IMR-90 (cell line): Measurements from ENCODE around the gene MYBL2. TPM values are rescaled to one million over a fixed set of nuclear protein-coding genes. Genes with fewer than 3 reads are reported as not detected.

ENCODE experiments used
- ATAC-seq: fragments of 200-7000 bp; cut with Tn5 transposase; 2 replicates; pipeline ENCODE4 v1.9.1; 2020; ENCODE audit warnings: low read depth, mild to moderate bottlenecking, moderate library complexity
- BruUV-seq: library from RNA; stranded (reverse); fragments of 400-500 nt; replicated peaks from 2 replicates; lab custom pipeline; 2021; lab: Mats Ljungman, UMichigan
- CTCF ChIA-PET: fragments of 300-600 bp; formaldehyde crosslinking; extraction: SDS; loops from one replicate; lab custom pipeline; 2021; ENCODE audit warnings: antibody characterized with exemption; lab: Yijun Ruan, JAX
- POLR2A ChIA-PET: fragments of 300-600 bp; sonication (Branson Sonifier 250); formaldehyde crosslinking; loops from one replicate; lab custom pipeline; 2022; ENCODE audit warnings: antibody characterized with exemption; ENCODE audit not compliant: unreplicated experiment; lab: Charles Lee
- DNase-seq: peaks from one replicate; pipeline ENCODE4 v3.0.0; 2013
- H2AFZ ChIP-seq: replicated peaks from 2 replicates; pipeline ENCODE3; 2013; ENCODE audit warnings: low read length, mild to moderate bottlenecking; ENCODE audit not compliant: poor library complexity
- H2AK5ac ChIP-seq: 2 replicates; pipeline ENCODE4 v1.6.1; 2013; ENCODE audit warnings: low read depth, low read length, inconsistent platforms
- H2AK9ac ChIP-seq: replicated peaks from 2 replicates; pipeline ENCODE3; 2013; ENCODE audit warnings: mild to moderate bottlenecking, low read depth, low read length, moderate library complexity; ENCODE audit not compliant: poor library complexity
- H2BK120ac ChIP-seq: 2 replicates; pipeline ENCODE4 v1.6.1; 2013; ENCODE audit warnings: low read depth, low read length, inconsistent platforms
- H2BK15ac ChIP-seq: 3 replicates; pipeline ENCODE4 v1.6.1; 2013; ENCODE audit warnings: low read depth, low read length, inconsistent platforms
- H2BK20ac ChIP-seq: 2 replicates; pipeline ENCODE4 v1.6.1; 2013; ENCODE audit warnings: low read depth, mild to moderate bottlenecking, inconsistent platforms, low read length, moderate library complexity
- H2BK5ac ChIP-seq: 2 replicates; pipeline ENCODE4 v1.6.1; 2013; ENCODE audit warnings: mild to moderate bottlenecking, low read depth, low read length, inconsistent platforms; ENCODE audit not compliant: poor library complexity, severe bottlenecking
- H3K14ac ChIP-seq: replicated peaks from 2 replicates; pipeline ENCODE4 v1.6.1; 2013; ENCODE audit warnings: low read depth, low read length, inconsistent platforms
- H3K18ac ChIP-seq: 2 replicates; pipeline ENCODE4 v1.6.1; 2013; ENCODE audit warnings: low read depth, low read length, control low read depth
- H3K23ac ChIP-seq: 2 replicates; pipeline ENCODE4 v1.6.1; 2013; ENCODE audit warnings: low read depth, low read length, inconsistent platforms
- H3K27ac ChIP-seq: 2 replicates; pipeline ENCODE4 v1.5.1; 2013; ENCODE audit warnings: mild to moderate bottlenecking, control low read depth, low read length; ENCODE audit not compliant: insufficient read depth
- H3K27me3 ChIP-seq: 2 replicates; pipeline ENCODE4 v1.6.1; 2013; ENCODE audit warnings: low read length; ENCODE audit not compliant: control insufficient read depth, insufficient read depth
- H3K36me3 ChIP-seq: 2 replicates; pipeline ENCODE4 v1.6.1; 2013; ENCODE audit warnings: low read length, mixed read lengths; ENCODE audit not compliant: control insufficient read depth, insufficient read depth
- H3K4ac ChIP-seq: 2 replicates; pipeline ENCODE4 v1.6.1; 2013; ENCODE audit warnings: low read depth, low read length, inconsistent platforms
- H3K4me1 ChIP-seq: 2 replicates; pipeline ENCODE4 v1.6.1; 2013; ENCODE audit warnings: low read length, mixed read lengths; ENCODE audit not compliant: control insufficient read depth, insufficient read depth
- H3K4me2 ChIP-seq: 2 replicates; pipeline ENCODE4 v1.6.1; 2013; ENCODE audit warnings: low read depth, mild to moderate bottlenecking, control low read depth, low read length, moderate library complexity
- H3K4me3 ChIP-seq: 2 replicates; pipeline ENCODE4 v1.5.1; 2013; ENCODE audit warnings: low read depth, mild to moderate bottlenecking, control low read depth, low read length, moderate library complexity; ENCODE audit not compliant: insufficient read depth
- H3K56ac ChIP-seq: 2 replicates; pipeline ENCODE4 v1.6.1; 2013; ENCODE audit warnings: low read length, inconsistent platforms; ENCODE audit not compliant: insufficient read depth; ENCODE audit errors: extremely low read depth
- H3K79me1 ChIP-seq, 2 experiments: 2 replicates each; pipeline ENCODE4 v1.6.1; 2013; ENCODE audit warnings: low read length in 2 of 2, inconsistent platforms in 1 of 2, low read depth in 1 of 2
- H3K9ac ChIP-seq: 2 replicates; pipeline ENCODE4 v1.6.1; 2013; ENCODE audit warnings: low read depth, low read length, control low read depth
- H3K9me1 ChIP-seq: 2 replicates; pipeline ENCODE4 v1.6.1; 2013; ENCODE audit warnings: low read length, inconsistent platforms; ENCODE audit not compliant: insufficient read depth
- H3K9me3 ChIP-seq: 2 replicates; pipeline ENCODE4 v1.6.1; 2013; ENCODE audit warnings: low read length; ENCODE audit not compliant: control insufficient read depth, insufficient read depth
- H4K20me1 ChIP-seq: 2 replicates; pipeline ENCODE4 v1.6.1; 2013; ENCODE audit warnings: low read length, inconsistent platforms; ENCODE audit not compliant: insufficient read depth
- H4K5ac ChIP-seq: 2 replicates; pipeline ENCODE4 v1.6.1; 2013; ENCODE audit warnings: mild to moderate bottlenecking, low read depth, low read length, control low read depth
- H4K8ac ChIP-seq, 2 experiments: 2 replicates each; pipeline ENCODE4 v1.6.1; 2013; ENCODE audit warnings: low read depth in 2 of 2, low read length in 2 of 2, control low read depth in 1 of 2, inconsistent platforms in 1 of 2
- H4K91ac ChIP-seq: 2 replicates; pipeline ENCODE4 v1.6.1; 2013; ENCODE audit warnings: low read depth, low read length, inconsistent platforms; ENCODE audit not compliant: insufficient read depth
- BHLHE40 ChIP-seq: fragments of 150-350 bp; IDR thresholded peaks from 2 replicates; pipeline ENCODE4 v1.6.1; 2016; ENCODE audit warnings: mild to moderate bottlenecking, low read depth, low read length
- CEBPB ChIP-seq: IDR thresholded peaks from 2 replicates; pipeline ENCODE4 v1.6.1; 2012; ENCODE audit warnings: low read depth, low read length, improper control_type of control experiment
- CHD1 ChIP-seq: IDR thresholded peaks from 2 replicates; pipeline ENCODE4 v1.6.1; 2012; ENCODE audit warnings: low read depth, low read length, improper control_type of control experiment
- CTCF ChIP-seq: conservative IDR thresholded peaks from 2 replicates; pipeline ENCODE4 v1.5.1; 2012; ENCODE audit warnings: mild to moderate bottlenecking, low read depth, low read length, improper control_type of control experiment
- FOS ChIP-seq: fragments of 150-350 bp; IDR thresholded peaks from 2 replicates; pipeline ENCODE4 v1.6.1; 2016; ENCODE audit warnings: low read depth, low read length
- MXI1 ChIP-seq: IDR thresholded peaks from 2 replicates; pipeline ENCODE4 v1.6.1; 2012; ENCODE audit warnings: low read depth, mild to moderate bottlenecking, low read length, moderate library complexity, borderline replicate concordance
- NFE2L2 ChIP-seq: fragments of 150-350 bp; IDR thresholded peaks from 2 replicates; pipeline ENCODE4 v1.6.1; 2016; ENCODE audit warnings: low read depth, mild to moderate bottlenecking, low read length
- POLR2A ChIP-seq: IDR thresholded peaks from 2 replicates; pipeline ENCODE4 v1.6.1; 2012; ENCODE audit warnings: mild to moderate bottlenecking, low read depth, low read length
- RAD21 ChIP-seq: IDR thresholded peaks from 2 replicates; pipeline ENCODE4 v1.6.1; 2012; ENCODE audit warnings: low read length, improper control_type of control experiment
- RCOR1 ChIP-seq: IDR thresholded peaks from 2 replicates; pipeline ENCODE4 v1.6.1; 2012; ENCODE audit warnings: mild to moderate bottlenecking, low read length, improper control_type of control experiment; ENCODE audit not compliant: insufficient replicate concordance
- SMC3 ChIP-seq: fragments of 150-350 bp; IDR thresholded peaks from 2 replicates; pipeline ENCODE4 v1.6.1; 2016; ENCODE audit warnings: low read depth, mild to moderate bottlenecking, antibody characterized with exemption, low read length, moderate library complexity
- WGBS, 2 experiments: methylation state at CpG; one replicate each; pipeline versions ENCODE4 v1.1.5 to v1.1.7; 2013; ENCODE audit warnings: missing lambda C conversion rate in 2 of 2; ENCODE audit not compliant: insufficient read length in 1 of 2; ENCODE audit errors: extremely low coverage in 2 of 2; 5-methylcytosine and 5-hydroxymethylcytosine counted together
- dilution Hi-C: fragments of 300-500 bp; cut with HindIII; formaldehyde crosslinking; loops from one replicate; pipeline ENCODE4 v1.14.3; 2018; ENCODE audit warnings: low sequenced_read_pairs; ENCODE audit not compliant: unreplicated experiment
- in situ Hi-C: fragments of 300-500 bp; cut with MboI; formaldehyde crosslinking; loops from 3 replicates; pipeline ENCODE4 v1.14.3; 2019; ENCODE audit warnings: low sequenced_read_pairs, inconsistent platforms, mixed read lengths
- intact Hi-C: fragments of 100-400 bp; cut with micrococcal nuclease; formaldehyde crosslinking; loops from 2 replicates; pipeline ENCODE4 v1.10.0; 2022
- polyA plus RNA-seq, 3 experiments: library from polyadenylated mRNA; depleted of rRNA; stranded (reverse); fragments of >200 nt; gene quantifications; 2 replicates each; pipeline ENCODE4 v1.2.3, GENCODE V29; 2012; ENCODE audit warnings: low replicate concordance in 1 of 3
- total RNA-seq: library from RNA; depleted of rRNA; stranded (reverse); fragments of >200 nt; gene quantifications from 2 replicates; pipeline ENCODE4 v1.2.3, GENCODE V29; 2012
- TF ChIP-seq, protein P1 (sequence below): fragments of 150-350 bp; IDR thresholded peaks from 2 replicates; pipeline ENCODE4 v1.6.1; 2016; ENCODE audit warnings: low read depth, mild to moderate bottlenecking, low read length, moderate library complexity, borderline replicate concordance
- TF ChIP-seq, protein P2 (sequence below): fragments of 150-350 bp; IDR thresholded peaks from 2 replicates; pipeline ENCODE4 v1.6.1; 2017; ENCODE audit warnings: mild to moderate bottlenecking, antibody characterized with exemption, low read length, low read depth

The MYBL2 gene
- total and polyA plus RNA-seq, 2 of the 4 experiments (the other 2 are of a cell fraction) = 12.4 to 23.1 TPM

GRCh38 chr20:43761386-43762340, 94.7 kb downstream of the MYBL2 start:
- 84% methylated on average over 4 of the region's 15 CpGs; no CpG with 5 or more reads in 1 of the 2 experiments for WGBS, 2 experiments
- H3K4me2 ChIP-seq = no peak overlapping the region

More at GRCh38 chr20:43761386-43762340, 94.7 kb downstream of the MYBL2 start:
- H3K9me1 ChIP-seq = peaks cover 4% of the 10 kb centered on the region; the same call in 1 of the 2 replicates
- H3K27me3 ChIP-seq = peaks cover 3% of the 10 kb centered on the region; the same call in 1 of the 2 replicates
- ChIA-PET POLR2A (no interaction called here), CTCF (no interaction called here)
- no peak overlapping the region for H2AFZ ChIP-seq
- H3K18ac ChIP-seq = no peak overlapping the region
- intact Hi-C loops (no loop called here), in situ Hi-C loops (no loop called here), dilution Hi-C loops (no loop called here)
- H2BK5ac ChIP-seq = no peak overlapping the region
- BruUV-seq = no TSS peak
- H4K20me1 ChIP-seq = no peaks in the 10 kb centered on the region
- no peak overlapping the region for H3K27ac ChIP-seq
- H4K5ac ChIP-seq = no peak overlapping the region
- H3K79me1 ChIP-seq = no peaks in the 10 kb centered on the region
- TF ChIP-seq CTCF = no peak
- TF ChIP-seq, protein P1, sequence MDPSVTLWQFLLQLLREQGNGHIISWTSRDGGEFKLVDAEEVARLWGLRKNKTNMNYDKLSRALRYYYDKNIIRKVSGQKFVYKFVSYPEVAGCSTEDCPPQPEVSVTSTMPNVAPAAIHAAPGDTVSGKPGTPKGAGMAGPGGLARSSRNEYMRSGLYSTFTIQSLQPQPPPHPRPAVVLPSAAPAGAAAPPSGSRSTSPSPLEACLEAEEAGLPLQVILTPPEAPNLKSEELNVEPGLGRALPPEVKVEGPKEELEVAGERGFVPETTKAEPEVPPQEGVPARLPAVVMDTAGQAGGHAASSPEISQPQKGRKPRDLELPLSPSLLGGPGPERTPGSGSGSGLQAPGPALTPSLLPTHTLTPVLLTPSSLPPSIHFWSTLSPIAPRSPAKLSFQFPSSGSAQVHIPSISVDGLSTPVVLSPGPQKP = no peak
- no peak for TF ChIP-seq CEBPB
- TF ChIP-seq SMC3 = no peak
- TF ChIP-seq RCOR1 = no peak
- TF ChIP-seq CHD1 = no peak
- no peak for TF ChIP-seq NFE2L2
- no peak for TF ChIP-seq MXI1
- TF ChIP-seq RAD21 = no peak
- no peak for TF ChIP-seq POLR2A
- no peak for TF ChIP-seq FOS
- TF ChIP-seq BHLHE40 = no peak
- TF ChIP-seq, protein P2, sequence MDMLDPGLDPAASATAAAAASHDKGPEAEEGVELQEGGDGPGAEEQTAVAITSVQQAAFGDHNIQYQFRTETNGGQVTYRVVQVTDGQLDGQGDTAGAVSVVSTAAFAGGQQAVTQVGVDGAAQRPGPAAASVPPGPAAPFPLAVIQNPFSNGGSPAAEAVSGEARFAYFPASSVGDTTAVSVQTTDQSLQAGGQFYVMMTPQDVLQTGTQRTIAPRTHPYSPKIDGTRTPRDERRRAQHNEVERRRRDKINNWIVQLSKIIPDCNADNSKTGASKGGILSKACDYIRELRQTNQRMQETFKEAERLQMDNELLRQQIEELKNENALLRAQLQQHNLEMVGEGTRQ = no peak
- H2AK5ac ChIP-seq = no peak overlapping the region
- H3K9me3 ChIP-seq = no peaks in the 10 kb centered on the region
- no peak overlapping the region for H3K4ac ChIP-seq
- H4K8ac ChIP-seq = no peak overlapping the region
- ATAC-seq = no peak
- H2BK20ac ChIP-seq = no peak overlapping the region
- H3K36me3 ChIP-seq = no peaks in the 10 kb centered on the region
- H3K14ac ChIP-seq = no peak overlapping the region; the same call in 1 of the 2 replicates
- no peak overlapping the region for H2AK9ac ChIP-seq
- no peak overlapping the region for H3K56ac ChIP-seq
- no peak overlapping the region for H3K9ac ChIP-seq
- no peak for DNase-seq
- H3K23ac ChIP-seq = no peak overlapping the region
- H3K4me3 ChIP-seq = no peak overlapping the region
- H2BK15ac ChIP-seq = 0 out of 3 replicates have a peak overlapping the region, but pooled peaks have one; percentile 10
- no peak overlapping the region for H4K91ac ChIP-seq
- H3K4me1 ChIP-seq = no peaks in the 10 kb centered on the region
- H2BK120ac ChIP-seq = no peak overlapping the region
